ENCODE measurements around the gene OR5AU1.

- TF ChIP-seq POLR2A (IDR thresholded peaks at IDR 0.05) (no peak), CTCF (IDR thresholded peaks at IDR 0.05) (no peak)
These were observed 46.8 kb upstream of the OR5AU1 start for GRCh38 chr14:21202463-21203358.
